Inflammatory macrophage (primary cell): ENCODE results near the gene PRAMEF7.
"Not testable (repeated sequence)": the region's sequence is repeated elsewhere in the genome, so short reads cannot be mapped to it uniquely, and the experiment has no call there.

Experiments
- DNase-seq, 2 donors: peaks; one replicate each; pipeline ENCODE4 v3.0.0-alpha.2; 2020 to 2022
- total RNA-seq, 18 experiments: gene quantifications; one replicate each; lab custom pipeline; 2026; ENCODE audit warnings: mixed read lengths in 6 of 18, inconsistent platforms in 2 of 18; lab: John Stamatoyannopoulos, UW

Gene PRAMEF7
- total RNA-seq = 0 reads per million in 18 experiments

DNA sequence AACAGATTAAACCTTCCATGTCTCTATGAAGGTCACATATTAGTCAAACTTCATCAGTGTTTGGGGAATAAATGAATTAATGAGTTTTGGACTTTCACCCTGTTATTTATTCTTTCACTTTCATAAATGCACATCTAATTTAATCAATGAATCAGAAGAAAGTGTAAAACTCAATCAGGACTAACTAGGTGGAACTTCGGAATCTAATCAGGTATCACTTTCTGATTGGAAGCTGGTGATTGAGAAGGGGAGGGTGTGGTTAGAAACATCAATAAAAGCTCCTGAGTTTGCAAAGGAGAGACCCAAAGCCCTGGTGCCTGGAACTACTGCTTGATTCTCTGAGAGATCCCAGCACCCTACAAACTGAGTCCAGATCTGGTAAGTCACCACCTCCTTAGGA lies at the start of gene PRAMEF7:
TSS of gene PRAMEF7 (plus strand) at position 301 of the 400 bp plus-strand sequence. CDS start 1,083 bp downstream, outside the sequence.
- DNase-seq = not testable (repeated sequence)

DNA sequence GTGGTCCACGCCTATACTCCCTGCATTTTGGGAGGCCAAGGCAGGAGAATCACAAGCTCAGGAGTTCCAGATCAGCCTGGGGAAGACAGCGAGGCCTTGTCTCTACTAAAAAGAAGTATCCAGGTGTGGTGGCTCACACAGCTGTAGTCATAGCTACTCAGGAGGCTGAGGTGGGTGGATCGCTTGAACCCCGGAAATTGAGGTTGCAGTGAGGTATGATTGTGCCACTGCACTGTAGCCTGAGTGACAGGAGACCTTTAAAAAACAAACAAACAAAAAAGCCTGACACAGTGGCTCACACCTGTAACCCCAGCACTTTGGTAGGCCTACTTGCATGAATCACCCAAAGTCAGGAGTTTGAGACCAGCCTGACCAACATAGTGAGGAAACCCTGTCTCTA lies 38.0 kb upstream of the PRAMEF7 start:
- DNase-seq = not testable (repeated sequence)

DNA sequence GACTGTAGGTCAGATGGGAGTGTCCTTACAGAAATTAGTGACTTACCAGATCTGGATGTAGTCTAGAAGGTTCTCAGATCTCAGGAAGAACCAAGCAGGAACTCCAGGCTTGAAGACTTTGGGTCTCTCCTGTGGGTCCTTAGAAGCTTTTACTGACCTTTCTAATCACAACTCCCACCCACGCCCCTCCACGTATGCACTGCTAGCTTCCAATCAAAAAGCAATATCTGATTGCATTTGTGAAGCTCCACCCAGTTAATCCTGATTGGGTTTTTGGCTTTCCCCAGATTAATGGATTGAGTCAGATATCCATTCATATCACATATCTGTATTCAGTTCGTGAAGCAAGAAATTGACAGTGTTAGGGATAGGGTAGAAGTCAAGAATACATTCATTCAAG lies 30.3 kb upstream of the PRAMEF7 start, which contains the start of gene PRAMEF4:
TSS of gene PRAMEF4 (minus strand) at position 101 of the 400 bp plus-strand sequence. CDS start 2,807 bp downstream, outside the sequence.
- DNase-seq = not testable (repeated sequence)

DNA sequence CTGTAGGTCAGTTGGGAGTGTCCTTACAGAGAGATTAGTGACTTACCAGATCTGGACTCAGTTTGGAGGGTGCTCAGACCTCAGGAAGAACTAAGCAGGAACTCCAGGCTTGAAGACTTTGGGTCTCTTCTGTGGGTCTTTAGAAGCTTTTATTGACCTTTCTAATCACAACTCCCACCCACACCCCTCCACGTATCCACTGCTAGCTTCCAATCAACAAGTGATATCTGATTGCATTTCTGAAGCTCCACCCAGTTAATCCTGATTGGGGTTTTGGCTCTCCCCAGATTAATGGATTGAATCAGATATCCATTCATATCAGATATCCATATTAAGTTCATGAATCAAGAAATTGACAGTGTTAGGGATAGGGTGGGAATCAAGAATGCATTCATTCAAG lies 18.2 kb upstream of the PRAMEF7 start, which contains the start of gene PRAMEF10:
TSS of gene PRAMEF10 (minus strand) at position 101 of the 400 bp plus-strand sequence. CDS start 2,423 bp downstream, outside the sequence.
- not testable (repeated sequence) for DNase-seq

DNA sequence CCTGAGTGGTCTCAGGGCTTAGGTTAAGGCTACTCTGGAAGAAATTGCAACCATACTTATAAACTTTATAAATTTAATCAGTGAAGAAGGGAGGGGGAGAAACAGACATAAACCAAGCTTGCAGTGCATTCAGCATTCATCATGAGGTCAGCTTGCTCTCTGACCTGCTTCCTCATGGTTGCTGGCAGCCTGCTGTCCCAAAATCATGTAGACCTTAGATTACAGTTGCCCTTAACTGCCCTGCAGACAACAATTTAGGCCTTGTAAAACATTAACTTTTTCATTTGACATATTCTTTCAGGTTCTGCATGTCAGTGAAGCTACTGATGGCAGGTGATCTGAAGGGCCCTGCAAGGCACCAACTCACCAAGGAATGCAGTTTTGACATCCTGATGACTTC lies 17.2 kb upstream of the PRAMEF7 start:
- DNase-seq = not testable (repeated sequence)

DNA sequence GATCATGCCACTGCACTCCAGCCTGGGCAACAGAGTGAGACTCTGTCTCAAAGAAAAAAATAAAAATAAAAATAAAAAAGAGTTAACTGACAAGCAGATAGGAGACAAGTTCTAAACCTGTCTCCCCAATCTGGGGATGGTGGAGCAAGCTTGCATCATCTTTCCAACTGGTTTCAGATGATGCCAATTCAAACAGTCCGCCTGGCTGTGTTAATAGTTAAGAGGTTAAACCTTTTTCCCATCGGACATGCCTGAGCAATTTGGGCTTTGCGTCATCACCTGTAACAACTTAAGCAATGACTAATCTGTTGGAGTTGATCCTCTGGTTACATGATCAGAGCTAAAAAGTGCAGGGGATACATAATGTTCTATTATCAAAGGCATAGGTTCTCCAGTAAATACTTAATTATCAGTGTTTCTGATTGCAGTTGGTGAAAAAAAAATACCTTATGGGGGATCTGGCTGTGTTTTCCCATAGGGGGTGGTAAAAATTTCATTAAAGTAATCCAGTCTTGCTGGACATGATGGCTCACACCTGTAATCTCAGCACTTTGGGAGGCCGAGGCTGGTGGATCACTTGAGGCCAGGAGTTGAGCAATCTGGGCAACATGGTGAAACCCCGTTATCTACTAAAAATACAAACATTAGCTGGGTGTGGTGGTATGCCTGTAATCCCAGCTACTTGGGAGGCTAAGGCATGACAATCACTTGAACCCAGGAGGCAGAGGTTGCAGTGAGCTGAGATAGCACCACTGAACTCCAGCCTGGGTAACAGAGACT lies 12.4 kb upstream of the PRAMEF7 start:
- DNase-seq = not testable (repeated sequence)

DNA sequence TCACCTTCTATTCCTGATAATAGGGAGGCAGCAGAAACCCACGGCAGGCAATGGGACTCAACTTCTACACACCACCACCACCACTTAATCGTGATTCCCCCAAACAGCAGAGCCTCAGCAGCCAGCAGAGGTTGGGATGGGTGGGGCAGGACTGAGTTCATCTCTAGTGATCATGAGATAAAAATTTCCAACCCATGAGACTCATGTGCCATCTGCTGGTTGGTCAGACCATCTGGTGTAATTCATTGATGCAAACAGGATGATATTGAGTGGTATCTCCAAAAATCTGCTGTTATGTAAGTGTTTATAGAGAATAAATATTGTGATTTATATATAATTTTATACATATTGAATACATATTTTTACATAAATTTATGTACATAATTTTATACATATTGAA lies 5.3 kb downstream of the PRAMEF7 start:
- DNase-seq = not testable (repeated sequence)

DNA sequence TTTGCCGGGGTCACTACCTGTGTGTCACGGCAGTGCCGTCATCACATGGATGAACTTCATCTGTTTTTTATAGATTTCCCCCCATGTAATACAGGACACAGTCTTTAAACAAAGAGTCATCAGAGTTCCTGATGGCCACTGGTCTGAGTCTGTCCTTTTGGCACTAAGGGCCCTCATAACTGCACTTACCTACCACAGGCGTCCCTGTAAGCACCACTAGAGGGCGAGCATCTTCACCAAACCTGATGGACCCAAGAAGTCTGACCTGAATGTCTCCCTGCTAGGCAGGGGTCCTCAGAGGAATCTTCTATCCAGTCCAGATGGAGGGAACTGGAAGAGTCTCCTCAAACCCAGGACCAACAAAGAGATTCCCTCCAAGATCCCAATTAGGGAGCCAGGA lies 8.0 kb downstream of the PRAMEF7 start:
- not testable (repeated sequence) for DNase-seq

DNA sequence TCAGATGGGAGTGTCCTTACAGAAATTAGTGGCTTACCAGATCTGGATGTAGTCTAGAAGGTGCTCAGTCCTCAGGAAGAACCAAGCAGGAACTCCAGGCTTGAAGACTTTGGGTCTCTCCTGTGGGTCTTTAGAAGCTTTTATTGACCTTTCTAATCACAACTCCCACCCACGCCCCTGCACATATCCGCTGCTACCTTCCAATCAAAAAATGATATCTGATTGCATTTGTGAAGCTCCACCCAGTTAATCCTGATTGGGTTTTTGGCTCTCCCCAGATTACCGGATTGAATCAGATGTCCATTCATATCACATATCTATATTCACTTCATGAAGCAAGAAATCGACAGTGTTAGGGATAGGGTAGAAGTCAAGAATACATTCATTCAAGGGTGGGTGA lies 31.1 kb downstream of the PRAMEF7 start, which contains the start of gene PRAMEF6:
TSS of gene PRAMEF6 (minus strand) at position 101 of the 400 bp plus-strand sequence. CDS start 5,062 bp downstream, outside the sequence.
- not testable (repeated sequence) for DNase-seq
